ENCODE results near the gene SMIM26.

The SMIM26 gene

DNA sequence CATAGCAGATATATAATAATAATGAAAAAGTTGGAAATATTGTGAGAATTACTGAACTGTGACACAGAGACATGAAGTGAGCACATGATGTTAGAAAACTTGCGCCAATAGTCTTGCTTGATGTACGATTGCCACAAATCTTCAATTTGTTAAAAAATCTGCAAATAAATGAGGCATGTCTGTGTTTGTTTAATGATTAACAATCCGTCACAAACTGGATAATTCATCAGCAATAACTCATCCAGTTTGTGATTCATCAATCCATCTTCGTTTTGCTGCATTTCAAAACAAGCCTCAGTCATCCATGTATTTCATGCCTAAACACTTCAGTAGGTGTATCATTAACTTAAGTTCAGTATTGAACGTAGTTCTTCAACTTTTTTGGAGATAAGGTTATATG lies 25.5 kb upstream of the SMIM26 start:
- FAIRE-seq: no peak
- no peak for DNase-seq (ENCODE audit: insufficient read length)
- TF ChIP-seq POLR2AphosphoS5 (IDR thresholded peaks at IDR 0.05; ENCODE audit: low read depth, low read length): no peak
- no peak for TF ChIP-seq POLR2A (IDR thresholded peaks at IDR 0.05; ENCODE audit: low read depth, low read length)
- TF ChIP-seq TAF1 (IDR thresholded peaks at IDR 0.05; ENCODE audit: borderline replicate concordance, low read depth, low read length): no peak

GRCh38 chr20:18543216-18543615 lies 24.0 kb upstream of the SMIM26 start:
- FAIRE-seq: no peak
- TF ChIP-seq POLR2AphosphoS5 (IDR thresholded peaks at IDR 0.05; ENCODE audit: low read depth, low read length): no peak
- TF ChIP-seq POLR2A (IDR thresholded peaks at IDR 0.05; ENCODE audit: low read depth, low read length): no peak
- no peak for TF ChIP-seq TAF1 (IDR thresholded peaks at IDR 0.05; ENCODE audit: borderline replicate concordance, low read depth, low read length)
- no peak for DNase-seq (ENCODE audit: insufficient read length)

DNA sequence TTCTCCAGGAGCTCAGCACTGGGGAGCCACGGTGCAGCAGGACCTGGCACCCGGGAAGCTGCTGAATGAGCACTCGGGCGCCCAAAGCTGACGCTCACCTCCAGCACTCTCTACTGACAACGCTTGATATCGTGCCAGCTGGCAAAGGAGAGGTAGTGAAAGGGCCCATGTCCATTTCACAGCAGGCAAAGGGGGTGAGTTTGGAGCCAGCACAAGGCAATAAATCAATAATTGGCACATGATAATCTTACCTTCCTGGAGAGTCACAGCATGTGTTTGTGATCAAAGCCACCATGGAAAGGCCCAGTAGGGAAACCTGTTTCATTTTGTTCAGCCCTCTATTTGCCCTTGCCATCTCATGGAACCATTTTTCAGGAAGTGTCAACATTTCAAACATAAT lies 23.3 kb upstream of the SMIM26 start:
- DNase-seq (ENCODE audit: insufficient read length) (no peak), FAIRE-seq (no peak)
- TF ChIP-seq POLR2A (IDR thresholded peaks at IDR 0.05; ENCODE audit: low read depth, low read length) (0 out of 2 replicates have a peak, but pooled peaks have one; percentile 1), POLR2AphosphoS5 (IDR thresholded peaks at IDR 0.05; ENCODE audit: low read depth, low read length) (no peak)

DNA sequence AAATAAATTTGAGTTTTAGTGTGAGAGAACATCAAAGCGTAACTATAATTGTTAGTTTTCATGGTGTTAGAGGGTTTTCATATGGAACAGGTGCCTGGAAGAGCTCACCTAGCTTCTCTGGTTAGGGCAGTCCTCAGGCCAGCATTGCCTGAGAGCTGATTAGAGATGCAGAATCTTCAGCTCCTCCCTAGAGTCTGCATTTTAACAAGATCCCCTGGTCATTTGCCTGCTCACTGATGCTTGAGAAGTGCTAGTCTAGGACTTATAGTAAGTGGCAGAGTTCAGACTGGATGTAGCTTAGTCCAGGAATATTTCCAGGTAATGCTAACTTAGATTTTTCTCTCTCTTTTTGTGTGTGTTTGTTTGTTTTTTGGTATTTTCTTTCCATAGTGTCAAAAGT lies 21.7 kb upstream of the SMIM26 start:
- TF ChIP-seq POLR2A (IDR thresholded peaks at IDR 0.05; ENCODE audit: low read depth, low read length) (no peak), TAF1 (IDR thresholded peaks at IDR 0.05; ENCODE audit: borderline replicate concordance, low read depth, low read length) (no peak), POLR2AphosphoS5 (IDR thresholded peaks at IDR 0.05; ENCODE audit: low read depth, low read length) (no peak)
- FAIRE-seq (no peak), DNase-seq (ENCODE audit: insufficient read length) (no peak)

- TF ChIP-seq TAF1 (IDR thresholded peaks at IDR 0.05; ENCODE audit: borderline replicate concordance, low read depth, low read length) (no peak), POLR2AphosphoS5 (IDR thresholded peaks at IDR 0.05; ENCODE audit: low read depth, low read length) (no peak), POLR2A (IDR thresholded peaks at IDR 0.05; ENCODE audit: low read depth, low read length) (no peak)
- DNase-seq (ENCODE audit: insufficient read length) (no peak), FAIRE-seq (no peak)
Observed at GRCh38 chr20:18548465-18548864, 18.8 kb upstream of the SMIM26 start.

- FAIRE-seq: no peak
- TF ChIP-seq POLR2A (IDR thresholded peaks at IDR 0.05; ENCODE audit: low read depth, low read length) (no peak), POLR2AphosphoS5 (IDR thresholded peaks at IDR 0.05; ENCODE audit: low read depth, low read length) (no peak), TAF1 (IDR thresholded peaks at IDR 0.05; ENCODE audit: borderline replicate concordance, low read depth, low read length) (no peak)
- DNase-seq (ENCODE audit: insufficient read length): no peak
Observed at GRCh38 chr20:18553746-18554145, 13.5 kb upstream of the SMIM26 start.

GRCh38 chr20:18567739-18568091 lies 483 bp downstream of the SMIM26 start:
- peak; percentile 27 for FAIRE-seq
- DNase-seq (ENCODE audit: insufficient read length): no peak
- TF ChIP-seq POLR2AphosphoS5 (IDR thresholded peaks at IDR 0.05; ENCODE audit: low read depth, low read length): no peak
- TF ChIP-seq TAF1 (IDR thresholded peaks at IDR 0.05; ENCODE audit: borderline replicate concordance, low read depth, low read length): no peak
- no peak for TF ChIP-seq POLR2A (IDR thresholded peaks at IDR 0.05; ENCODE audit: low read depth, low read length)

DNA sequence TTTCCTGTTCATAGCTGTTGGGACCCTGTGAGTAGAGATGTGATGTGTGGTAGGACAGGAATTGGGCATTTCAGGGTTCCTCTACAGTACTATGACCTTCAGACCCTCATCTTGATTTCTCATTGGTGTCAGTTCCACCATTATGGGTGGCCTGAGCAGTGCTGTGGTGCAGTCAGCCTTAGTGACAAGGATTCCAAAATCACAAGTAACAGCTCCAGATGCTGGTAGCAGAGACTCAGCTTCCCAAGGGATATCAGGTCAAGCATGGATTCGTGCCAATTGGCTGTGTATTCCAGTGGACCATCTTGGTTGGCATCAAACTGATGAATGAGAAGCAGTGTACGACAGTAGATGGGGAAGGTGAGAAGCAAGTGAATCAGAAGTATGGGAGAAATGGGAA lies 3.8 kb downstream of the SMIM26 start:
- FAIRE-seq: no peak
- no peak for TF ChIP-seq POLR2AphosphoS5 (IDR thresholded peaks at IDR 0.05; ENCODE audit: low read depth, low read length)
- TF ChIP-seq POLR2A (IDR thresholded peaks at IDR 0.05; ENCODE audit: low read depth, low read length): no peak
- TF ChIP-seq TAF1 (IDR thresholded peaks at IDR 0.05; ENCODE audit: borderline replicate concordance, low read depth, low read length): no peak
- DNase-seq (ENCODE audit: insufficient read length): no peak

GRCh38 chr20:18571578-18571977 lies 4.3 kb downstream of the SMIM26 start:
- no peak for DNase-seq (ENCODE audit: insufficient read length)
- TF ChIP-seq TAF1 (IDR thresholded peaks at IDR 0.05; ENCODE audit: borderline replicate concordance, low read depth, low read length) (no peak), POLR2AphosphoS5 (IDR thresholded peaks at IDR 0.05; ENCODE audit: low read depth, low read length) (no peak), POLR2A (IDR thresholded peaks at IDR 0.05; ENCODE audit: low read depth, low read length) (no peak)

GRCh38 chr20:18577942-18578341 lies 10.7 kb downstream of the SMIM26 start:
- TF ChIP-seq POLR2AphosphoS5 (IDR thresholded peaks at IDR 0.05; ENCODE audit: low read depth, low read length) (no peak), TAF1 (IDR thresholded peaks at IDR 0.05; ENCODE audit: borderline replicate concordance, low read depth, low read length) (no peak), POLR2A (IDR thresholded peaks at IDR 0.05; ENCODE audit: low read depth, low read length) (no peak)
- DNase-seq (ENCODE audit: insufficient read length) (no peak), FAIRE-seq (no peak)

More at GRCh38 chr20:18571578-18571977, 4.3 kb downstream of the SMIM26 start:
- FAIRE-seq: no peak

- no peak for DNase-seq (ENCODE audit: insufficient read length)
- no peak for FAIRE-seq
- TF ChIP-seq POLR2A (IDR thresholded peaks at IDR 0.05; ENCODE audit: low read depth, low read length) (no peak), POLR2AphosphoS5 (IDR thresholded peaks at IDR 0.05; ENCODE audit: low read depth, low read length) (no peak), TAF1 (IDR thresholded peaks at IDR 0.05; ENCODE audit: borderline replicate concordance, low read depth, low read length) (no peak)
Observed at GRCh38 chr20:18578581-18578980, 11.3 kb downstream of the SMIM26 start.

DNA sequence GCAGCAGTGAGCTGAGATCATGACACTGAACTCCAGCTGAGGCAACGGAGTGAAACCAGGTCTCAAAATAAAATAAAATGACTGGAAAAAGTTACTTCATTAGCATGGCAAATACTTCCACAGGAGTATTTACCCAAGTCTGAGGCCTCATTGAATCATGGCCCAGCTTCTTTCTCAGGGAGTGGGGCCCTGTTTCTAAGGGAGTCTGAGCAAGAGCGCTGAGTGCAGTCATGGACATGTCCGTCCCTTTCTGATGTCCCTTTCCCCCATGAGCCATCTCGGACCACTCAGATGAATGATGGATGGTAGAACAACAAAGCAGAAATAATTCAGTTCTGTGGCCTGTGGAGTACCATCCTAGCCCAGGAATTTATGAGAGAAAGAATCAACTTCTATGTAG lies 12.8 kb downstream of the SMIM26 start:
- FAIRE-seq: no peak

DNA sequence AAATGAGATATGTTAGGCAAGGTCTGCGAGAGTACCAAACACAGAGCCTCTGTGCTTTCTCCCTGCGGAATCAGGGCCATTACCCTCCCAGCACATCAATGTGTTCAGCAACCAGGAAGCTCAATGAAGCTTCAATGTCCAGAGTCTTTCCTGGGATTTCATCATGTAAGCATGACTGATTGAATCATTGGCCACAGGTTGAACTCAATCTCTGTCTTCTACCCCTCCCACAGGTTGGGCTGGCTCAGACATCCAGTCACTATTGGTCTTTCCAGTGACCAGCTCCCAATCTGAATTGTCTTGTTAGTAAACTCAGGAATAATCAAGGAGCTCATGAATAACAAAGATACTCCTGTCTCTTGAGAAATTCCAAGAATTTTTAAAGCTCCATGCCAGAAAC lies 17.9 kb downstream of the SMIM26 start:
- FAIRE-seq (no peak), DNase-seq (ENCODE audit: insufficient read length) (no peak)
- no peak for TF ChIP-seq POLR2A (IDR thresholded peaks at IDR 0.05; ENCODE audit: low read depth, low read length)

More for the DNA sequence above, 12.8 kb downstream of the SMIM26 start:
- TF ChIP-seq POLR2AphosphoS5 (IDR thresholded peaks at IDR 0.05; ENCODE audit: low read depth, low read length): no peak
- no peak for DNase-seq (ENCODE audit: insufficient read length)

Data from GM12892 (cell line).